Measurements from ENCODE around the gene TLE6. TPM values are rescaled to one million over a fixed set of nuclear protein-coding genes. Genes with fewer than 3 reads are reported as not detected.
"Not testable (repeated sequence)": the region's sequence is repeated elsewhere in the genome, so short reads cannot be mapped to it uniquely, and the experiment has no call there.

The TLE6 gene
- polyA plus RNA-seq, 4 donors = 6.4 to 11.4 (median 10.5) TPM

DNA sequence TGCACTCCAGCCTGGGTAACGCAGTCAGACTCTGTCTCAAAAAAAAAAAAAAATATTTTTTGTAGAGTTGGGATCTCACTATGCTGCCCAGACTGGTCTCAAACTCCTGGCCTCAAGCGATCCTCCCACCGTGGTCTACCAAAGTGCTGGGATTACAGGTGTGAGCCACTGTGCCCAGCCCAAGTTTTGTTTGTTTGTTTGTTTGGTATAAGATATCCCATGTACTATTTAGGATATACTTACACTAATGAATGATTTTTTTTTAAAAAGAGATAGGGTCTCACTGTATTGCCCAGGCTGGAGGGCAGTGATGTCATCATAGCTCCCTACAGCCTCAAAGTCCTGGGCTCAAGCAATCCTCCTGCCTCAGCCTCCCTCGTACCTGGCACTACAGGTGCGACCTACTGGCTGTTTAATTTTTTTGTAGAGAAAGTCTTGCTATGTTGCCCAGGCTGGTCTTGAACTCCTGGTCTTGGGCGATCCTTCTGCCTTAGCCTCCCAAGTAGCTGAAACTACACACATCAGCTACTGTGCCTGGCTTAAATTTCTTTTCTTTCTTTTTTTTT, 24.0 kb downstream of the TLE6 start:
- DNase-seq (ENCODE audit: low read depth in 4 of 4, low spot score in 2 of 4) = no peak

DNA sequence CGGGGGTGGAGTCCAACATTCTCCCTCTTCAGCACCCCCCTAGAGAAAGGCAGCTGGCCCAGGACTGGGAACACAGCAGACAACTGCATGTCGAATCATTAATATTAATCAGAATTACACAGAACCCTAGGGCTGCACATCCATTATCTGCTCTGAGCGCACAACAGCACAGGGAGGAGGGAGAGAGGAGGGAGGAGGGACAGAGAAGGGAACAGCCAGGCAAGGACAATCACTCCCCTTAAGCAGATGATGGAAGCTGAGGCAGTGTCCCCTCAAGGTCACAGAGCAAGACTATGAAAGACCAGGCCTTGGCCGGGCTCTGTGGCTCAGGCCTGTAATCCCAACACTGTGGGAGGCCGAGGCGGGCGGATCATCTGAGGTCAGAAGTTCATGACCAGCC, 25.7 kb downstream of the TLE6 start:
- no peak for DNase-seq (ENCODE audit: low read depth in 4 of 4, low spot score in 2 of 4)

DNA sequence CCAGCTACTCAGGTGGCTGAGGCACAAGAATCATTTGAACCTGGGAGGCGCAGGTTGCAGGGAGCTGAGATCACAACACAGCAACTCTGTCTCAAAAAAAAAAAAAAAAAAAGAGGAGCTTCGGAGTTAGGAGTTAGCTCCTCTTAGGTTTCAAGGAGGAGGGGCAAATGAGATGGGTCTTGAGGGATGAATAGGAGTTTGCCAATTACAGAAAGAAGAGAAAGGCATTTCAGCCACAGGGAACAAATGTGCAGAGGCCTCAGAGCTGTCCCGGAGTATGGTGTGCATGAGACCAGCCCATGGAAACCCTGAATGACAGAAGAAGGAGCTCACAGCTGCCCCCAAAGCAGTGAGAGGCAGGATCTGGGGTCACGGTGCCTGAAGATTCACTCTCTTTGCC, 27.2 kb downstream of the TLE6 start:
- no peak for DNase-seq (ENCODE audit: low read depth in 4 of 4, low spot score in 2 of 4)

DNA sequence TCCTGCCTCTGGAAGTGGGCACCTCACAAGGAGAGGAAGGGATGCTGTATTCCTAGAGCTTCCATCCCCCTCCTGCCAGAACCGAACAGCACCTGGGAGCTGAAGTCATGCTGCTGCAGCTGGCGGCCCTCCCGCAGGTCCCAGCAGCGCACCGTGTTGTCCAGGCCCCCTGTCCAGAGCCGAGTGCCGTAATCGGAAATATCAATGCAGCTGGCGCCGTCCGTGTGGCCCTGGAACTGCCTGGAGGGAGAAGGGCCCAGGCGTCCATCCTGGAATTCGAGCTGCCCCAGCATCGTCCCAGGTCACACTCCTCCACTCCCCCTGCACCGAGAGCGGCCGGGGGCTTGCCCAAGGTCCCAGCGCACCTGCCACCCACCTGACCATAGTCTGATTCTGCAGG, 28.0 kb downstream of the TLE6 start:
- DNase-seq (ENCODE audit: low read depth in 4 of 4, low spot score in 2 of 4) = no peak

DNA sequence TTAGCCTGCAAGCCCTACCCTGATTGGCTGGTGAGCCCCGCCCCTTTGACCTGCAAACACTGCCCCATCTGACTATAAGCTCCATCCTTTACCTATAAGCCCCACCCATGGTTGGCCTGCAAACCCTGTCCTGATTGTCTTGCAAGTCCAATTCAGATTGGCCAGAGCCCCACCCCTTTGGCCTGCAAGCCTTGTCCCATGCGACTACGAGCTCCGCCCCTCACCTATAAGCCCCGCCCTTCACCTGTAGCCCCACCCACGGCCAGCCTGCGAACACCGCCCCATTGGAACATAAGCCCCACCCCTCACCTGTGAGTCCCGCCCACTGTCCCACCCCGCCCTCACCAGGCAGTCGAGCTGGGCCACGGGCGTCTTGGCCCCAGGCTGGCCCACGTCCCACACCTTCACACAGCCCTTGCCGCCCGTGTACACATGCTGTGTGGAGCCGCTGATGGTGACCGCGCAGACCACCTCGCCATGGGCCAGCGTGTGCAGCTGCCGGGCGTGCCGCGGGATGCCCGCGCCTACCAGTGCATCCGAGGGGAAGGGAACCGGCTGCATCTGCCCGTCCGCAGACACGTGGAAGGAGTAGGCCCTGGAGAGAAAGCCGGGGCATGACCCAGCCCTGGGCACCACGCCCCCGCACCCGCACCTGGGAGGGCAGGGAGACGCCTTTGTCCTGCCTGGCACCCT, 28.9 kb downstream of the TLE6 start:
- no peak for DNase-seq (ENCODE audit: low read depth in 4 of 4, low spot score in 2 of 4)

DNA sequence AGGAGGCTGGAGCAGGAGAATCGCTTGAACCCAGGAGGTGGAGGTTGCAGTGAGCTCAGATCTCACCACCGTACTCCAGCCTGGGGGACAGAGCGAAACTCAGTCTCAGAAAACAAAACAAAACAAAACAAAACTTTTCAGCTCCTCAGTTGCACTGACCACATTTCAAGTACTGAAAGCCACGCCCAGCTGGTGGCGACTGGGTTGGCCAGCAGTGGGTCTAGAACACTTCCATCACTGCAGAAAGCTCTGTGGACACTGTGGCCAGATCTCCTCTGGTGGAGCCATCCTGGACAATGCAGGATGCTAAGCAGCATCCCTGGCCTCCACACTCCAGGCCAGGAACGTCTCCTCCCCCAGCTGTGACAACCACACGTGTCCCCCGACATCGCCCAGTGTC, 30.6 kb downstream of the TLE6 start:
- DNase-seq (ENCODE audit: low read depth in 4 of 4, low spot score in 2 of 4) = no peak

DNA sequence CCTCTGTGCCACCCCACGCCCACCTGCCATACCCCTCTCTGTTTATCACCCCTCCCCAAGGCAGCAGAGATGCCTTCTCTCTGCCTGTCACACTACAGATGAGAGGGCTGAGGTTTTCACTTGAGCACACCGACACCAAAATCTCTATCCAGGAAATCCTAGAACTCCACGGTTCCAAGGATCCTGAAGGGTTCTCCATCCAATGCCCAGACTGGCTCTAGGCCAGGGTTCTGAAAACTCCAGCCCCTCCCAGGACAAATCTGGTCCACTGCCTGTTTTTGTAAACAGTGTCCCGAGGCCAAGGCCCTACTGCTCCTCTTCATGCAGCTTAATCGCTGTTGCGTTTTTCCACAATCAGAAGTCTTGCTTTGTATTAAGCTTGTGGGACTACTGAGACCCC, 31.6 kb downstream of the TLE6 start:
- no peak for DNase-seq (ENCODE audit: low read depth in 4 of 4, low spot score in 2 of 4)

DNA sequence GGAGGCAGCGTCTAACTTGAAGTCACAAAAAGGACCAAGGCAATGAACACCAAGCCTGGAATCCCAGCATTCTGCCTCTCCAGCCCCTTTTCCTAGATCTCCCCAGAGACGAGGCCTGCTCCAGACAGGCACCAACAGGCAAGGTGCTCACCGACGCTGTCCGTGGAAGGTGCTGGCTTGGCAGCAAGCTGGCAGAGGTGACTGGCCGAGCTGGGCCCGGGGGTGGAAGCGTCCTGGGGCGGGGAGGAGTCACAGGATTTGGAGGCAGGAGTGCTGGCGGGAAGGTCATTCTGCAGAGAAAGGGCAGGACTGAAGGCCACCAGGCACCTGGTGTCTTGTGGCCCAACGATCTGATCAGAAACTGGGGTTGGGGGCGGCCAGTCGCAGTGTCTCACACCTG, 33.5 kb downstream of the TLE6 start:
- DNase-seq (ENCODE audit: low read depth in 4 of 4, low spot score in 2 of 4) = no peak

DNA sequence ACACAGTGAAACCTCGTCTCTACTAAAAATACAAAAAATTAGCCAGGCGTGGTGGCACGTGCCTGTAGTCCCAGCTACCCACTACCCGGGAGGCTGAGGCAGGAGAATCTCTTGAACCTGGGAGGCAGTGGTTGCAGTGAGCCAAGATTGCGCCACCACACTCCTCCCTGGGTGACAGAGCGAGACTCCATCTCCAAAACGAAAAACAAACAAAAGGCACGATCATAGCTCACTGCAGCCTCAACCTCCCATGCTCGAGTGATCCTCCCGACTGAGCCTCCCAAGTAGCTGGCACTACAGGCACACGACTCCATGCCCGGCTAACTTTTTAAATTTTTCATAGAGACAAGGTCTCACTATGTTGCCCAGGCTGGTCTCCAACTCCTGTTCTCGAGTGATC, 34.7 kb downstream of the TLE6 start:
- DNase-seq (ENCODE audit: low read depth in 4 of 4, low spot score in 2 of 4) = not testable (repeated sequence)

DNA sequence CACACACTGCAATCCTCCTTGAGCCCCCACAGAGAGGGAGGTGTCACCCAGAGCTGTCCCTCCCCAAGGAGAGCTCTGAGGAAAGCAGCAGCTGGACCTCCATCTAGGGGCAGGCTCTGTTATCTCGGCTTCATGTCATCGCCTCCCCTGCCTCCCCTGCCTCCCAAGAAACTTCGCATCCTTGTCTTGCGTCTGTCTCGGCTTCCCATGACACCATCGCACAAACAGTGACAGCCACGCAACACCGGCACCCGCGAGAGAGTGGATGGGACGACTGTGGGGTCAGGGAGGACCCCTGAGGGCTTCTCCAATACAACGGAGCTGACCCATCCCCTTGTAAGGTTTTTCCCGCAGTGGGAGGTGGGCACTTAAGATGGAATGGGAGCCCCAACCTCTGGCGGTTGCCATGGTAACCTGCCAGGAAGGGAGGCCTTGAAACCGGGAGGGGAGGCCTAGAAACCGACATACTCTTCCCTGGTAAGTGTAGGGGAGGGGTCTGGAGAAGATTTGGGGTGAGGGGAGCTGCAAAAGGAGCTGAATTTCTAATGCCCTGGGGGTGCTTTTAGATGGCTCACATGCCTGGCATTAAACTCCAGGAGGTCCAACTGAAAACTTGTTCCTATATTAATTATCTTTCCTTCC, 35.4 kb downstream of the TLE6 start:
- DNase-seq (ENCODE audit: low read depth in 4 of 4, low spot score in 2 of 4) = no peak

DNA sequence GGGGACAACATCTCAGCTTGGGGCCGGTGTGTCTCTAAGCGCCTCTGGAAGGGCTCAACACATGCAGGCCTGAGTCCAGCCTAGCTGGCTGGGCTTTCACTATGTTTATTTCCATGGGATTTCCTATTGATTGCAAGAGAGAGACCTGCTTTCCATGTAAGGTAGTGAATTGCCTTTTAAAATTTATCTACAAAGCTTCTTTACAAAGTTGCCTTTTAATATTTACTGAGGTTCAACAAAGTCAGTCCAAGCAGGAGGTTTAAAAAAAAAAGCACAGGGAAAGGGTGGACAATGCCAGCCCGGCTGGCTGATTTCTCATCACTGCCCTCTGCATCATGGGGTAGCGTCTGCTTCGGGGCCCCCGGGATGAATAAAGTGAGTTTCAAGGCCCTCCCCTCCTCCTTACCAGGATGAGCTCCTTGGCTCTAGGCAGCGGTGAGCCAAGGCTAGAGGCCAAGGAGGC, 35.9 kb downstream of the TLE6 start:
- DNase-seq (ENCODE audit: low read depth in 4 of 4, low spot score in 2 of 4) = no peak

DNA sequence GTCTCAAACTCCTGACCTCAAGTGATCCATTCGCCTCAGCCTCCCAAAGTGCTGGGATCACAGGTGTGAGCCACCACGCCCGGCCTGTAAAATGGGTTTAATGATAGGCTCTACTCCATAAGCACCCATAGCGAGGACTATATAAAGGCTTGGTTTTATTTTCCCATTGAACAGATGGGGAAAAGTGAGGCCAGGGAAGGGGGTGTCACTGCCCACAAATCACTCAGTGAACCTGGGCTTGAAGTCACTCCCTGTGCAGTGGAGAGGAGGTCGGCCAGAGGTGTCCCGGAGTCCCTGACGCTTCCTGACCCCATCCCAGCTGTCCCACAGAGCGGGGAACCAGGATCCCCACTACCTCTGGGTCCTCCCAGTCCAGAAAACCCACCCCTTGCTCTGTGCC, 36.8 kb downstream of the TLE6 start:
- DNase-seq (ENCODE audit: low read depth in 4 of 4, low spot score in 2 of 4) = no peak

DNA sequence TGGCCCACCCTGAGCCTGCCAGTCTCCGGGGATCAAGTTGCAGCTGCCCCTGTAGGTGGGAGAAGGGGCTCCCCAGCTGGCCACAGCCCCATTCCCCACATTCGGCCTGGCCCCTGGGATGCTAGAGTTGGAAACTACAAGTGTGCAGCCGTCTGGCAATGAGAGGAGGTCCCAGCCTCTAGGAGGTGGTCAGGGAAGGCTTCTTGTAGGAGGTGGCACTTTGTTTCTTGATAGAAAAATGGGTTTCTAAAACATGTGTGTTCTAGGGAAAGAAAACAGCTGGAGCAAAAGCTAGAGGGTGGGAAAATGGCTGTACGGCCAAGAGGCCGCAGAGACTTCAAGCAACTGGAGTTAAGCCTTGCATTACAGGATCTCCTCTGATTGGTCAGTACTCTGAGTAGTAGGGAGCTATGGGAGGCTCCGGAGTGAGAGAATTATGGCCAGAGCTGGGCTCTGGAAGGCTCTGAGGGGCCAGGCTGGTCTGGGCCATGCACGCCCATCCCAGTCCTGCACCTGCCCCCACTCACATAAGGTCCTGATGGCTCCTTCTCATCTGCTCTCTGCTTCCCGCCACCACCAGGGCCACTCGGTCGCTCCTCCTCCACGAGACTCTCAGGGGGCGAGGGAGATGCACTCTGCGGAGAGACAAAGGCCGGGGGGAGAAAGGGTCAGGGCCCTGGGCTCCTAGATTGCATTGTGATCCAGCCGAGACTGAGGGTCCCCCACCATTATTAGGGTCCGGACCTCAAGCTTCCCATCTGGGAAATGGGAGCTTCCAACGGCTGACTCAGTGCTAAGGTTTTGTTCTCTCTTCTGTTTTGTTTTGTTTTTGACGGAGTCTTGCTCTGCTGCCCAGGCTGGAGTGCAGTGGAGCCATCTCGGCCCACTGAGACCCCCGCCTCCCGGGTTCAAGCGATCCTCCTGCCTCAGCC, 38.0 kb downstream of the TLE6 start:
- no peak for DNase-seq (ENCODE audit: low read depth in 4 of 4, low spot score in 2 of 4)

DNA sequence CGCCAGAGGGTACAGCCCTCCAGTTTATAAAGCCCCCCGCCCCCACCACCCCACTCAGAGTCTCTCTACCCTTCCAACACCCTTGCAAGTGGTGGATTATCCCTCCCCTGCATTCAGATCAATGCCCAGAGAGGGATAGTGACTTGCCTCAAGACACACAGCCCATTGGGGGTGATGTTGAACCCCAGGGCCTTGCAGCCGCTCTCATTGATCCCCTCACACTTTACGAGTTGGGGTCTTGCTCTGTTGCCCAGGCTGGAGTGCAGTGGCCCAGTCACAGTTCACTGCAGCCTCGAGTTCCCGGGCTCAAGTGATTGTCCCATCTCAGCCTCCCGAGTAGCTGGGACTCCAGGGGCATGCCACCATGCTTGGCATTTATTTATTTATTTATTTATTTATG, 40.6 kb downstream of the TLE6 start:
- DNase-seq (ENCODE audit: low read depth in 4 of 4, low spot score in 2 of 4) = no peak

DNA sequence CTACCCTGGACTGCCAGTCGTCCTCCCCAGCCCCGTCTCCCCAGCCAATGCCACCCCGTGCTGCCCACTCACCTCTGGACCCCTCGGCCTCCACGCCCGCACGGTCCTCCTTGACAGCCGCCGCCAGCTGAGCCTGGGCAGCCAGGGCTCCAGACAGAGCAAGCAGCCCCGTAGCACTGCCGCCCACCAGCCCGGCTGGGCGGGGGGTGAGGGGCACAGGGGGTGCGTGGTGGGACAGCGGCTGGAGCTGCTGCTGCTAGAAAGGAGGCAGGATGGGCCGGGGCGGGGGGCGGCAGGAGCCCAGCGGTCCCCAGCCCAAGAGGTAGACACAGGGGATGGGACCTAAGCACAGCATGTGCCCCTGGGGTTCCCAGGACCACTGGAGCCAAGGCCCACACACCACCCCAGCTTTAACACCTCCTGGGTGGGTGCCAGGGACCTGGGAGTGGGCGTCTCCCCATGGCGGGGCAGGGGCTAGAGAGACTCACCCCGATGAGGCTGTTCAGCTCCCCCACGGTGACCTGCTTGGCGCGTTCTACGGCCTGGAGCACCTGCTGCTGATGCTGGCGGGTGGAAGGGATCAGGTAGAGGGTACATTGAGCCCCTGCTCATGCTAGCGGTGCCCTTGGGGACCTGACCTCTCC, 42.0 kb downstream of the TLE6 start:
- DNase-seq (ENCODE audit: low read depth in 4 of 4, low spot score in 2 of 4) = no peak

DNA sequence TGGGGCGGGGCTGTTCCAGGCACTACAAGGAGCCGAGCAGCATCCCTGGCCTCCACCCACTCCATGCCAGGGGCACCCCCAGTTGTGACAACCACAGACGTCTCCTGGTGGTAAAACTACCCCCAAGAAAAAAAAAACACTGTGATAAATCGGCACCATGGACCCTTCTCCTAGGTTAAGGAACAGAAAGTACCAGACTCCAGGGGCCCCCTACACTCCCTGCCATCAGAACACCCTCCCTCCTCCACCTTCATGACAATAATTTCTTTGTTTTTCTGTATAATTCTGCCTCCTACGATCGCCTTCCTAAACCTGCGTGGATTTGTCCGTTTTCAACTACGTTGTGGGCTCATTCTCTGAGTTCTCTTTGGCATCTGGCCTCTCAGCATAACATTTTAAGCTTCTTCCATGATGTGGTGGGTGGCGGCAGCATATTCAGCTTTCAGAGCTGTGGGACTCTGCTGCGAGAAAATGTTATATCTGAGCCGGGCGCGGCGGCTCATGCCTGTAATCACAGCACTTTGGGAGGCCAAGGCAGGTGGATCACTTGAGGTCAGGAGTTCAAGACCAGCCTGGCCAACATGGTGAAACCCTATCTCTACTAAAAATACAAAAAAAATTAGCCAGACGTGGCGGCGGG, 43.1 kb downstream of the TLE6 start:
- no peak for DNase-seq (ENCODE audit: low read depth in 4 of 4, low spot score in 2 of 4)

DNA sequence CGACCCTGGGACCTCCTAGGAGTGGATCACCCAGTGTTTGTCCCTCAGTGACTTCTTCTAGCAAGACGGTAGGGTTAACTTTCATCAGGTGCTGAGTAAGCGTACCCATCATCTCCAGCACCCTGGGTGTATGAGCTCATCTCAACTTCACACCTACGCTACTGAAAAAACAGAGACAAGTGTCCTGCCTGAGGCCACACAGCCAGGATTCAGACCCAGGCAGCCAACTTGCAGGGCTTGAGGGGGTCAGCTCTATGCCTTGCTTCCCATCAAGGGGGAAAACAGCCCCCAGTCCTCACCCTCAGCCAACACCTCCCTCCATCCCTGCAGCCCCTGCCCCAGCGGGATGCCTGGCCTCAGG, 47.1 kb downstream of the TLE6 start:
- no peak for DNase-seq (ENCODE audit: low read depth in 4 of 4, low spot score in 2 of 4)

DNA sequence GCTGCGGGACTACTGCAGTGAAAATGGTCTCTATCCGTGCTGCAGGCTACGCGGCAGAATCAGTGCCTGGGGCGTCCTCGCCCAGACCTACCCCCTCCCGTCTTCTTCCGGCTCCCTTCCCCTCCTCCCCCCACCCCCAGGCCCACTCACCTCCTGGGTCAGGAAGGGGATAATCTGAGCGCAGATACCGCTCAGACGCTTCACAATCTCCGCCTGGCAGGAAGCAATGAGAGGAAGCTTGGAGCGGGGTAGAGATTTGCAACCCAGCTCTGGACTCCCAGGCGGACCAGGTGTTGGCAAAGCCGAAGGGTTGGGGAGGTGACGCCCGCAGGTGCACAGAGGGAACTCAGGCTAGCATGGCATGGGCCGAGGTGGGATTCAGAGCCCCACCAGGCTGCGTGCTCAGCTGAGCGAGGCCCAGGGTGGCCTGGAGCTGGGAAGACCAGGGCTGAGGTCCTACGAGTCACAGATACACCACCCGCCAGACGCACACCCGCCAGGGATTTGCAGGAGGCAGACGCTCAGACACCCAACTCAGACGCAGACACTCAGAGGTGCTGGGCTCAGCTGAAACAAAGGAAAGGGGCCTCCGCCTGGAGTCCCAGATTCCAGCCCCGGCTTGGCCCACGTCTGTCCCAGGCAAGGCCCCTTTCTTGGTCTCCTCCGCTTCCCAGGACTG, 47.6 kb downstream of the TLE6 start:
- no peak for DNase-seq (ENCODE audit: low read depth in 4 of 4, low spot score in 2 of 4)

DNA sequence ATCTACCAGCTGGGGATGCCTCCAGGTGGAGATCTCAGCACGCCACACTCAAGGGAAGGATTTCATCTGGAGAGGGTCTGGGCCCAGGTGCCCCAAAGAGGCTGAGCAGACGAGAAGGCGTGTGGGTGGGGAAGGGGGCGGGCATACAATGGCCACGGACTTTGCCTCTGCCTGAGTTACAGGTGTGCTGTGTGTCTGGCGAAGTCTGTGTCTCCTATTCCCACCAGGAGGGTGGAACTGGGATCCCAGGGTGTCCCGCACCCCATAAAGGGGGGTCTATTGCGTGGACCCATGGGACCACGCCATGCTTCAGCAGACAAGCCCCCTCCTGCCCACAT, 48.2 kb downstream of the TLE6 start:
- no peak for DNase-seq (ENCODE audit: low read depth in 4 of 4, low spot score in 2 of 4)

DNA sequence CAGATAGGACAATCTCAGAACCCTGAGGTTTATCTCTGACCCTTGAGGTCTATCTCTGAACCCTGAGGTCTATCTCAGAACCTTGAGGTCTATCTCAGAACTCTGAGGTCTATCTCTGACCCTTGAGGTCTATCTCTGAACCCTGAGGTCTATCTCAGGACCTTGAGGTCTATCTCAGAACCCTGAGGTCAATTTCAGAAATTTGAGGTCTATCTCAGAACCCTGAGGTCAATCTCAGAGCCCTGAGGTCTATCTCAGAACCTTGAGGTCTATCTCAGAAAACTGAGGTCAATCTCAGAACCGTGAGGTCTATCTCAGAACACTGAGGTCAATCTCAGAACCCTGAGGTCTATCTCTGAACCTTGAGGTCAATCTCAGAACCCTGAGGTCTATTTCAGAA, 49.4 kb downstream of the TLE6 start:
- no peak for DNase-seq (ENCODE audit: low read depth in 4 of 4, low spot score in 2 of 4)

All from left renal cortex interstitium (tissue), 4 donors.